Measurements from ENCODE around the gene IL3RA. TPM values are rescaled to one million over a fixed set of nuclear protein-coding genes. Genes with fewer than 3 reads are reported as not detected.
"Not testable (repeated sequence)": the region's sequence is repeated elsewhere in the genome, so short reads cannot be mapped to it uniquely, and the experiment has no call there.

Gene IL3RA
- polyA plus RNA-seq, 4 donors, result 12.3 to 27.2 (median 13.7) TPM

DNA sequence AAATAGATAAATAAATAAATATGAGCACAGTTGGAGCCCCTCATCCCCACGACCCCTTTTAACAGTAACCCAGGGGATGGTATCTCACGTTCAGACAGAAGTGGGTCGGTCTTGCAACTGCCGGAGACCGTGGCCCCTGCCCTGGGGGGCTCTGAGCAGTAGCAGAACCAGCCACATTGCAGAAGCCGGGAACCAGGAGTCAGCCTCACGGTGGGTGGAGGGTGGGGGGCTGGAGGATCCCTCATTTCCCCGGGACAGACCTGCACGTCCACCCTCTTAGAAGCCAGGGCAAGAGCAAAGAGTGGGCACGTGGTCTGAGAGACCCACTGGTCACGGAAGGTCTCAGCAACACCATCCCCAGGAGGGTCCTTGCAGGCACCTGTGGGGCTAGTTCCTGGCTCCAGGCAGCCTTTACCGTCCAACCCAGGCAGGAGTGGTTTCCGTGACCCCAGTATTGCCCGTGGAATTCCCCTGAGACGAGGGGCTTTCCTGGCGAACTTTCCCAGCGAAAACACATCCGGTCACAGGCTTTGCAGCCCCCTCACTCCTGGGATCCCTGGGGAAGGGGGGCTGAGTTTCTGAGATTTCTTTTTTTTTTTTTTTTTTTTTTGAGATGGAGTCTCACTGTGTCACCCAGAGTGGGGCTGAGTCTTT lies 8.8 kb upstream of the IL3RA start:
- no peak for DNase-seq (ENCODE audit: low read depth in 4 of 4, low spot score in 2 of 4)

DNA sequence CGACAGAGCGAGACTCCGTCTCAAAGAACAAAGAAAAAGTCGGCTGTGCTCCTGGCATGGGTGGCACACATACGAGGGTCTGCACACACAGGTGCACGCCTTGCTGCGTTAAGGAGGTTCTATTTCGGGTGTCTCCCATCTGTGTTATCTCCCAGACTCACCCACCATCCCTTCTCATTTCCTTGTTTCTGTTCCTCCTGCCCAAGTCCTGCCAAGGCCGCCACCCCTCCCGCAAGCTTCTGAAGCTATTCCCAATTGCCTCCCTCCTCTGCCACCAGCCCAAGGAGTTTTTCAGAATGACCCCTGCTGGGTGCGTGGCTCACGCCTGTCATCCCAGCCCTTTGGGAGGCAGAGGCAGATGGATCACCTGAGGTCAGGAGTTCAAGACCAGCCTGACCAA lies 6.0 kb upstream of the IL3RA start:
- DNase-seq (ENCODE audit: low read depth in 4 of 4, low spot score in 2 of 4), result no peak

GRCh38 chrX:1332433-1332832 lies 4.2 kb upstream of the IL3RA start:
- DNase-seq (ENCODE audit: low read depth in 4 of 4, low spot score in 2 of 4), result not testable (repeated sequence)

GRCh38 chrX:1334854-1335253 lies 1.7 kb upstream of the IL3RA start:
- DNase-seq (ENCODE audit: low read depth in 4 of 4, low spot score in 2 of 4), result no peak

DNA sequence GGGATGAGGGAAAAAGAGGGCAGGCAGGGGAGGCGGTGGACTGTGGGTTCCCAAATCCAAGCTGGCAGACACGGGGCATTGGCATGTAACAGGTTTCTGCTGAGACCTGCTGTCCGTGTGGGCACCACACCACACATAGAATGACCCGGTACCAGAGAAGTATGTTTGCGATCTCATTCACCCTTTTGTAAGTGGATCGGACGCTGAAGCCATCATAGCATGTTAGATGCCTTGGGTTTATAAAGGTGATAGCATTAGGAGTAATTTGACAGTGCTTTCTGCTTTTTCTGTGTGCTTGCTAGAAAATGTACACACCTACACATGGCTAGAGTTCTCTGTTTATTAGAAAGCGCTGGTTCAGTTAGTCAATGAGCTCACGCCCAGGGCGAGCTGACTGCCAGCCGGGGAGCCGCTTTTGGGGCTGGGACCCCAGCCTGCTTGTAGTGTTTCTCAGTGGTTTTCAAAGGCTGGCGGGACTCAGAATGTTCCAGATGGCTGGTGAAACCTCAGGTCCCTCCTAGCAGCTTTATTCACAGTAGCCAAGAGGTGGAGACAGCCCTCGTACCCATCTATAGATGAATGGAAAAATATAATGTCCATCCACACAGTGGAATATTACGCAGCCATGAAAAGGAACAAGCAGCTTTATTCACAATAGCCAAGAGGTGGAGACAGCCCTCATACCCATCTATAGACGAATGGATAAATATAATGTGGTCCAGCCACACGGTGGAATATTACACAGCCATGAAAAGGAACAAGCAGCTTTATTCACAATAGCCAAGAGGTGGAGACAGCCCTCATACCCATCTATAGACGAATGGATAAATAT lies 579 bp downstream of the IL3RA start:
- DNase-seq (ENCODE audit: low read depth in 4 of 4, low spot score in 2 of 4), result no peak

- DNase-seq (ENCODE audit: low read depth in 4 of 4, low spot score in 2 of 4), result no peak
Measured at GRCh38 chrX:1341545-1342184, 5.1 kb downstream of the IL3RA start.

DNA sequence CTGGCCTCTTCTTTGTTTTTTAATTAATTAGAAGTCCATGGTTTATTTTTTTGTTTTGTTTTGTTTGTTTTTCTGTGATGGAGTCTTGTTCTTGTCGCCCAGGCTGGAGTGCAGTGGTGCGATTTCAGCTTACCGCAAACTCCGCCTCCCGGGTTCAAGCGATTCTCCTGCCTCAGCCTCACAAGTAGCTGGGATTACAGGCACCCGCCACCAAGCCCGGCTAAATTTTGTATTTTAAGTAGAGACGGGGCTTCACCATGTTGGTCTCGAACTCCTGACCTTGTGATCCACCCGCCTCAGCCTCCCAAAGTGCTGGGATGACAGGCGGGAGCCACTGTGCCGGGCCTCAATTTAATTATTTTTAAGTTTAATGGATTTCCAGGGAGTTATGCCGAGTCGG lies 13.0 kb downstream of the IL3RA start:
- DNase-seq (ENCODE audit: low read depth in 4 of 4, low spot score in 2 of 4), result not testable (repeated sequence)

DNA sequence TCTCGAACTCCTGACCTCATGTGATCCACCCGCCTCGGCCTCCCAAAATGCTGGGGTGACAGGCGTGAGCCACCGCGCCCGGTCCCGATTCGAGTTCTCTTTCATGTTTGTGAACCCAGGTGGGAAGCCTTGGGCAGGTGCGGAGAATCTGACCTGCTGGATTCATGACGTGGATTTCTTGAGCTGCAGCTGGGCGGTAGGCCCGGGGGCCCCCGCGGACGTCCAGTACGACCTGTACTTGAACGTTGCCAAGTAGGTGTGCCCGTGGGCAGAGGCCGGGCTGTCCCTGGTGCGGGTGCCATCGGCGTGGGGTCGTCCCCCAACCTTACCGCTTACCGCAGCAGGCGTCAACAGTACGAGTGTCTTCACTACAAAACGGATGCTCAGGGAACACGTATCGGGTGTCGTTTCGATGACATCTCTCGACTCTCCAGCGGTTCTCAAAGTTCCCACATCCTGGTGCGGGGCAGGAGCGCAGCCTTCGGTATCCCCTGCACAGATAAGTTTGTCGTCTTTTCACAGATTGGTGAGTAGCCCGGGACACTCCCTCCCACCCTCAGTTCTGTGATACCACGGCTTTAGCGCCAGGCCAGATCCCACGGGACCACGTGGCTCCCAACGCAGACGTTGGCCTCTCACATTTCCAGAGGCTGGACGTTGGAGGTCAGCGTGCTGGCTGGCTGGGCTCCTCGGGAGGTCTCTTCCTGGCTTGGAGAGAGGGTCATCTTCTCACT lies 15.6 kb downstream of the IL3RA start:
- no peak for DNase-seq (ENCODE audit: low read depth in 4 of 4, low spot score in 2 of 4)

DNA sequence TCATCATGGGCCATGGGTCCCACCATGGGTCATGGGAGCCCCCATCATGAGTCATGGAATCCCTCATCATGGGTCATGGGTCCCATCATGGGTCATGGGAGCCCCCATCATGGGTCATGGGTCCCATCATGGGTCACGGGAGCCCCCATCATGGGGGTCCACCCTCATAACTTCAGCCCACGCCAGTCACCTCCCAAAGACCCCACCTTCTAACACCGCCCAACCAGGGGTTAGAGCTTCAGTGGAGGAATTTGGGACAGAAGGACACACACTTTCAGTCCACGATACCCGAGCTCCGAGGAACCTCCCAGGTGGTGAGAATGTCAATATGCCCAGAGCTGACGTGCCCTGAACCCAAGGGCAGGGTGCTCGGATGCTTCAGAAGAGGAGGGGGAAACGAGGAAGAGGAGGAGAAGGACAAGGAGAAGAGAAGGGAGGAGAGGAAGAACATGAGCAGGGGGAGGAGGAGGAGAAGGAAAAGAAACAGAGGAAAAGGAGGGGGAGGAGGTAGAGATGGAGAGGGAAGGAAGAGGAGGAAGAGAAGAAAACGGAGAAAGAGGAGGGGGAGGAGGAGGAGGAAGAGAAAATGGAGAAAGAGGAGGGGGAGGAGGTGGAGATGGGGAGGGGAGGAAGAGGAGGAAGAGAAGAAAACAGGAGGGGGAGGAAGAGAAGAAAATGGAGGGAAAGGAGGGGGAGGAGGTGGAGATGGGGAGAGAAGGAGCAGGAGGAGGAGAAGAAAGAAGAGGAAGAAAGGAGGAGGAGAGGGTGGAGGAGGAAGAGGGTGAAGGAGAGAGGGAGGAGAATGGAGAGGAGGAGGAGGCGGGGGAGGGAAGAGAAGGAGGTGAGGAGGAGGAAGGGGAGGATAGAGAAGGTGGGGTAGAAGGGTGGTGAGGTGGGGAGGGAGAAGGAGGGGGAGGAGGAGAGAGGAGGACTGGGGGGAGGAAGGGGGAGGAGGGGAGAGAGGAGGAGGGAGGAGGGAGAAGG lies 17.7 kb downstream of the IL3RA start:
- no peak for DNase-seq (ENCODE audit: low read depth in 4 of 4, low spot score in 2 of 4)

DNA sequence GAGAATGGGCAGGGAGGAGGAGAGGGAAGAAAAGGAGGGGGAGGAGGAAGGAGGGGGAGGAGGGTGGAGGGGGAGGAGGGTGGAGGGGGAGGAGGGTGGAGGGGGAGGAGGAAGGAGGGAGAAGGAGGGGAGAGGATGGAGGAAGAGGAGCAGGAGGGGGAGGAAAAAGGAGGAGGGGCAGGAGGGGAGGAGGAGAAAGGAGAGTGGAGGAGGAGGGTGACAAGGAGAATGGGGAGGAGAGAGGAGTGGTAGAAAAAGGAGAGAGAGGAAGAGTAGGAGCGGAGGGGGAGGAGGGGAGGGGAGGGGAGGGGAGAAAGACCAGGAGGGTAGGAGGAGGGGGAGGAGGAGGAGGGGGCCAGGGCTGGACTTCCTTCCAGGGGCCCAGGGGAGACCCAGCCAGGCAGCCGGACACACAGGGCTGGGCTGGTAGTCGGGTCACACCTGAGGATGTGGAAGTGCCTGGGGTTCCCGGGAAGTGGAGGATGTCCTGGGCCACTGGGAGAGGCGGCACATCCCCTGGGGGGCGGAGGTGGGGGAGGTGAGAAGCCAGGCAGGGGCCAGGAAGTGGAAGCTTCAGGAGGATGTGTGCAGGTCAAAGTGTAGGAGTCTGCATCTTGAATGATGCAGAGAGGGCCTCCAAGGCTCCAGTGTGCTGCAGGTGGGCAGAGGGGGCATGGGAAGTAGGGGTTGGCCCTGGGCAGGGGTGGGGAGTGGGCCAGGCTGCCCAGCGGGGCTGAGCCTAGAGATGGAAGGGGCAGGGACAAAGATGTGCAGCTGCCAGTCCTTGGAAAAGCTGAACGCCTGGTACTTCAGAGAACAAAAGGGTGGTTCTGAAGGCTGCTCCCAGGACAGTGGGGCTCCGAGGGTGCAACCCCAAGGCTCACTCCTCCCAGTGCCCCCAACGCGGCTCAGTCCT lies 18.8 kb downstream of the IL3RA start:
- DNase-seq (ENCODE audit: low read depth in 4 of 4, low spot score in 2 of 4), result no peak

DNA sequence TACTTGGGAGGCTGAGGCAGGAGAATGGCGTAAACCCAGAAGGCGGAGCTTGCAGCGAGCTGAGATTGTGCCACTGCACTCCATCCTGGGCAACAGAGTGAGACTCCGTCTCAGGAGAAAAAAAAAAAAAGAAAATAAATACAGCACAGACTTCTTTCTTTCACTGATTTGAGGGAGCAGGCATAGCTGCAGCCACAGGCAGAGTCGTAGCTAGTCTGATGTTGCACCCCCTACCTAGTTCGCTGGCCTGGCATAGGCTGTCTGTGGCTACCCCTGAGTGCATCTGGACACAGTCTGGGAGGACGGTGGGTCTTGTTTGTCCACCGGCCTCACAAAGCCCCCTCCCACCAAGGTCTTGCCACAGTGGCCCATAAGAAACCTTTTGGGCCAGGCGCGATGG lies 21.4 kb downstream of the IL3RA start:
- DNase-seq (ENCODE audit: low read depth in 4 of 4, low spot score in 2 of 4), result no peak

DNA sequence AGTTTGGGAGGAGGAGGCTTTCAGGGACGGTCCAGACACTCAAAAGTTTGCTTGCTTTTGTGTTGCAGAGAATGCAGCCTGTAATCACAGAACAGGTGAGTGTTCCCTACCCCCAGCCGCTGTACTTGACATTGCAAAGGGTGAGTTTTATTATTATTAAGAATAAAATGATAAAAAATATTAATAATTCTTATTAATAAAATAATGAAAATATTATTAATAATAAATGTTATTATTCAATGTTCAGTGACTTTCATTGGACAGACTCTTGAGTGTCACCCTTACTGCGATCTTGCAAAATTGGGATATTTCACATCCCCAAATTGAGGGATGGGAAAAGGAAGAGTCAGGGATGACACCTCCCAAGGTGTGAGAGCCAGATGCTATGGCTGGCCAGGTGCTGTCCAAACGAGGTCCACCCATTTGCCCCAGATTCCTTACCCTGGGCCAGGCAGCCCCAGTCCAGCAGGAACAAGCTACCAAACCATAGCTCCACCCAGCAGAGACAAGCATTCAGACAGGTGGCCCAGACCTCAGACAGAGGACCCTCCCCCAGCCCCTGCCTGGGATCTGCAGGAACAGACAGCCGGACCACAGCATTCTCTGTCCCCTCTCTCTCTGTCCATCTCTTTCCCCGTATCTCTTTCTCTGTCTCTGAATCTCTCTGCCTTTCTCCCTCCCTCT lies 22.4 kb downstream of the IL3RA start:
- DNase-seq (ENCODE audit: low read depth in 4 of 4, low spot score in 2 of 4), result no peak

- DNase-seq (ENCODE audit: low read depth in 4 of 4, low spot score in 2 of 4), result no peak
Measured at GRCh38 chrX:1359477-1359873, 22.9 kb downstream of the IL3RA start.

DNA sequence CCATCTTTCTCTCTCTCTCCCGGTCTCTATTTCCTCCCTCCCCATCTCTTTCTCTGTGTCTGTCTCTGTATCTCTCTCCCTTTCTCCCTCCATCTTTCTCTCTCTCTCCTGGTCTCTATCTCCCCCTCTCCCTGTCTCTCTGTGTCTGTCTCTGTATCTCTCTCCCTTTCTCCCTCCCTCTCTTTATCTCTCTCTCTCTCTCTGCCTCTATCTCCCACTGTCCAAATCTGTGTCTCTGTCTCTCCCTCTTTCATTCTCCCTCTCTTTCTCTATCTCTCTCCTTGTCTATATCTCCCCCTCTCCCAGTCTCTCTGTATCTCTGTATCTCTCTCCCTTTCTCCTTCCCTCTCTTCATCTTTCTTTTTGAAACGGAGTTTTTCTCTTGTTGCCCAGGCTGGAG lies 23.6 kb downstream of the IL3RA start:
- no peak for DNase-seq (ENCODE audit: low read depth in 4 of 4, low spot score in 2 of 4)

DNA sequence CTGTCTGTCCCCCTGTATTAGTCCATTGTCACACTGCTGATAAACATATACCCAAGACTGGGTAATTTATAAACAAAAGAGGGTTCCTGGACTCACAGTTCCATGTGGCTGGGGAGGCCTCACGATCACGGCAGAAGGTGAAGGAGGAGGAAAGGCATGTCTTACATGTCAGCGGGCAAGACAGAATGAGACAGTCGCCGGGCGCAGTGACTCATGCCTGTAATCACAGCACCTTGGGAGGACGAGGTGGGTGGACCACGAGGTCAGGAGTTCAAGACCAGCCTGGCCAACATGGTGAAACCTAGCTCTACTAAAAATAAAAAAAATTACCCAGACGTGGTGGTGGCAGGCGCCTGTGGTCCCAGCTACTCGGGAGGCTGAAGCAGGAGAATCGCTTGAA lies 24.7 kb downstream of the IL3RA start:
- DNase-seq (ENCODE audit: low read depth in 4 of 4, low spot score in 2 of 4), result no peak

DNA sequence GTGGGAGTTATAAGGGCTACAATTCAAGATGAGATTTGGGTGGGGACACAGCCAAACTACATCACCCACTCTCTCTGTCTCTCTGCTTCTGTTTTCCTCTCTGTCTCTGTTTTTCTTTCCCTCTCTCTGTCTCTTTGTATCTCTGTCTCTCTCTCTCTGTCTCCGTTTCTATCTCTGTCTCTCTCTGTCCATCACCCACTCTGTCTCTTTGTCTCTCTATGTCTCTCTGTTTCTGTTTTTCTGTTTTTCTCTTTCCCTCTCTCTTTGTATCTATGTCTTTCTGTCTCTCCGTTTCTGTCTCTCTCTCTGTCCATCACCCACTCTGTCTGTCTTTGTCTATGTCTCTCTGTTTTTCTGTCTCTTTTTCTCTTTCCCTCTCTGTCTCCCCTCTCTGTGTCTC lies 25.3 kb downstream of the IL3RA start:
- DNase-seq (ENCODE audit: low read depth in 4 of 4, low spot score in 2 of 4), result no peak

GRCh38 chrX:1366363-1366762 lies 29.8 kb downstream of the IL3RA start:
- DNase-seq (ENCODE audit: low read depth in 4 of 4, low spot score in 2 of 4), result not testable (repeated sequence)

GRCh38 chrX:1368385-1368698 lies 31.8 kb downstream of the IL3RA start:
- DNase-seq (ENCODE audit: low read depth in 4 of 4, low spot score in 2 of 4), result no peak

Measured in left renal cortex interstitium (tissue), 4 donors.